ENCODE measurements around the gene ARSD. TPM values are rescaled to one million over a fixed set of nuclear protein-coding genes. Genes with fewer than 3 reads are reported as not detected.

Gene ARSD
- total RNA-seq, 1 experiment from 2014 or later, result 8.0 TPM

DNA sequence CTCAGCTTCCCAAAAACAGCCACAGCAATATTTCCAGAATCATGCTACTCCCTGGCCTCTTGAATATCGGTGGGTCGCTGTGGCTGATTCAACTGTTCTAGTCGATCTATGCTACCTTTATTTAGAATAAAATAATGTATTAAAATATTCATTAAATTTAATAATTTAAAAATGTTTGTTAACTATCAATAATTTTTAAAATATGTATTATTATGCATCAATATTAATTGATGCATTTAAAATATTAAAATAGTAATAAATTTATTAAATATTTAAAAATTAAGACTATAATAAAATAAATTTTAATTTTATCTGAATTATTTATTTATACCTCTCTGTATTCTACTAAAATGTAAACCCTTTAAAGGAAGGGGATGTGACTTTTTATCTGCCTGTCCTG is 19.0 kb downstream of the ARSD start:
- Histone ChIP-seq H3K4me3 (replicated peaks in 1 of 2; ENCODE audit: low read depth in 1 of 2, low read length in 2 of 2) (no peak overlapping the region), H3K27me3 (ENCODE audit: insufficient read depth, low read length) (no peaks in the 10 kb centered on the region), H4K20me1 (ENCODE audit: insufficient read depth) (no peaks in the 10 kb centered on the region), H3K9me2 (ENCODE audit: insufficient read depth) (no peaks in the 10 kb centered on the region), H3K4me1 (ENCODE audit: control insufficient read depth in 1 of 2, insufficient read depth in 2 of 2, low read length in 2 of 2) (no peaks in the 10 kb centered on the region), H3K9me3 (ENCODE audit: control insufficient read depth in 1 of 2, insufficient read depth in 1 of 2, low read depth in 1 of 2, low read length in 2 of 2) (no peaks in the 10 kb centered on the region), H3K27ac (ENCODE audit: low read depth, low read length) (no peak overlapping the region), H3K36me3 (ENCODE audit: control insufficient read depth in 1 of 2, insufficient read depth in 2 of 2, low read length in 2 of 2) (no peaks in the 10 kb centered on the region), H2AFZ (ENCODE audit: low read depth, low read length, poor library complexity, severe bottlenecking) (no peak overlapping the region), H3K4me2 (ENCODE audit: low read length) (no peak overlapping the region), H3K9ac (ENCODE audit: low read length) (no peak overlapping the region), H3K79me2 (ENCODE audit: insufficient read depth, low read length) (no peaks in the 10 kb centered on the region)
- no peak for ATAC-seq
- no peak for DNase-seq (ENCODE audit: low read depth, low spot score)
- no peak for TF ChIP-seq CBX3 (IDR thresholded peaks at IDR 0.05; ENCODE audit: low read depth)
- TF ChIP-seq ZNF274 (IDR thresholded peaks at IDR 0.05; ENCODE audit: low read depth, low read length), result no peak
- TF ChIP-seq, protein P1, sequence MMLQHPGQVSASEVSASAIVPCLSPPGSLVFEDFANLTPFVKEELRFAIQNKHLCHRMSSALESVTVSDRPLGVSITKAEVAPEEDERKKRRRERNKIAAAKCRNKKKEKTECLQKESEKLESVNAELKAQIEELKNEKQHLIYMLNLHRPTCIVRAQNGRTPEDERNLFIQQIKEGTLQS (IDR thresholded peaks at IDR 0.05), result no peak
- TF ChIP-seq FOSL1 (IDR thresholded peaks at IDR 0.05; ENCODE audit: low read depth), result no peak
- no peak for TF ChIP-seq ZFX (IDR thresholded peaks at IDR 0.05)
- TF ChIP-seq EGR1 (IDR thresholded peaks at IDR 0.05; ENCODE audit: low read depth), result no peak
- no peak for TF ChIP-seq POLR2AphosphoS5 (IDR thresholded peaks at IDR 0.05; ENCODE audit: low read depth, low read length)
- no peak for TF ChIP-seq POLR2A (IDR thresholded peaks at IDR 0.05; ENCODE audit: borderline replicate concordance, extremely low read depth, insufficient read depth, insufficient read length)
- TF ChIP-seq, protein P2, sequence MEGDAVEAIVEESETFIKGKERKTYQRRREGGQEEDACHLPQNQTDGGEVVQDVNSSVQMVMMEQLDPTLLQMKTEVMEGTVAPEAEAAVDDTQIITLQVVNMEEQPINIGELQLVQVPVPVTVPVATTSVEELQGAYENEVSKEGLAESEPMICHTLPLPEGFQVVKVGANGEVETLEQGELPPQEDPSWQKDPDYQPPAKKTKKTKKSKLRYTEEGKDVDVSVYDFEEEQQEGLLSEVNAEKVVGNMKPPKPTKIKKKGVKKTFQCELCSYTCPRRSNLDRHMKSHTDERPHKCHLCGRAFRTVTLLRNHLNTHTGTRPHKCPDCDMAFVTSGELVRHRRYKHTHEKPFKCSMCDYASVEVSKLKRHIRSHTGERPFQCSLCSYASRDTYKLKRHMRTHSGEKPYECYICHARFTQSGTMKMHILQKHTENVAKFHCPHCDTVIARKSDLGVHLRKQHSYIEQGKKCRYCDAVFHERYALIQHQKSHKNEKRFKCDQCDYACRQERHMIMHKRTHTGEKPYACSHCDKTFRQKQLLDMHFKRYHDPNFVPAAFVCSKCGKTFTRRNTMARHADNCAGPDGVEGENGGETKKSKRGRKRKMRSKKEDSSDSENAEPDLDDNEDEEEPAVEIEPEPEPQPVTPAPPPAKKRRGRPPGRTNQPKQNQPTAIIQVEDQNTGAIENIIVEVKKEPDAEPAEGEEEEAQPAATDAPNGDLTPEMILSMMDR (IDR thresholded peaks at IDR 0.05 in 2 of 3, conservative IDR thresholded peaks at IDR 0.05 in 1 of 3; ENCODE audit: borderline replicate concordance in 1 of 3, insufficient read depth in 1 of 3, low read depth in 2 of 3, low read length in 2 of 3), result no peak
- intact Hi-C loops (cut with micrococcal nuclease), result no loop called here
- ChIA-PET RAD21 (ENCODE audit: low non-redundant PET in 1 of 2, low total read pairs in 2 of 2, uncharacterized antibody in 2 of 2, unreplicated experiment in 2 of 2) (no interaction called here), POLR2A (no interaction called here), CTCF (no interaction called here)
- no TSS peak for BruUV-seq (replicated peaks)

DNA sequence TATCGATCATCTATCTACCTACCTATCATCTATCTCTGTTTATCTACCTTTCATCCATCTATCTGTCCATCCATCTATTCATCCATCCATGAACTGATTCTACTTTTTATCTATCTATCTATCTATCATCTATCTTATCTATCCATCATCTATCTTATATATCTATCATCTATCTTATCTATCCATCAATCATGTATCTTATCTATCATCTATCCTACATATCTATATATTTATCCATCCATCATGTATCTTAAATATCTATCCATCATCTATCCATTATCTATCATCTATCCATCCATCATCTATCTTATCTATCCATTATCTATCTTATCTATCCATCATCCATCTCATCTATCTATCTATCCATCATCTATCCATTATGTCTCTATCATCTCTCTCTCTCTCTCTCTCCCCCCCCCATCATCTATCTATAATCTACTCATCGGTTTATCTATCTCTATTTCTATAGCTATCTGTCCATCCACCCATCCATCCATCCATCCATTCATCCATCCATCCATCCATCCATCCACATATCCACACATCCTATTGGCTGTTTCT is 20.9 kb downstream of the ARSD start:
- Histone ChIP-seq H4K20me1 (ENCODE audit: insufficient read depth) (no peaks in the 10 kb centered on the region), H2AFZ (ENCODE audit: low read depth, low read length, poor library complexity, severe bottlenecking) (no peak overlapping the region), H3K27me3 (ENCODE audit: insufficient read depth, low read length) (no peaks in the 10 kb centered on the region), H3K79me2 (ENCODE audit: insufficient read depth, low read length) (no peaks in the 10 kb centered on the region), H3K4me1 (ENCODE audit: control insufficient read depth in 1 of 2, insufficient read depth in 2 of 2, low read length in 2 of 2) (no peaks in the 10 kb centered on the region), H3K9ac (ENCODE audit: low read length) (no peak overlapping the region), H3K4me3 (replicated peaks in 1 of 2; ENCODE audit: low read depth in 1 of 2, low read length in 2 of 2) (no peak overlapping the region), H3K27ac (ENCODE audit: low read depth, low read length) (no peak overlapping the region), H3K36me3 (ENCODE audit: control insufficient read depth in 1 of 2, insufficient read depth in 2 of 2, low read length in 2 of 2) (no peaks in the 10 kb centered on the region), H3K4me2 (ENCODE audit: low read length) (no peak overlapping the region), H3K9me2 (ENCODE audit: insufficient read depth) (no peaks in the 10 kb centered on the region), H3K9me3 (ENCODE audit: control insufficient read depth in 1 of 2, insufficient read depth in 1 of 2, low read depth in 1 of 2, low read length in 2 of 2) (no peaks in the 10 kb centered on the region)
- ATAC-seq (no peak), DNase-seq (ENCODE audit: low read depth, low spot score) (no peak)
- ChIA-PET POLR2A (no interaction called here), RAD21 (ENCODE audit: low non-redundant PET in 1 of 2, low total read pairs in 2 of 2, uncharacterized antibody in 2 of 2, unreplicated experiment in 2 of 2) (no interaction called here), CTCF (no interaction called here)
- no TSS peak for BruUV-seq (replicated peaks)
- intact Hi-C loops (cut with micrococcal nuclease), result no loop called here
- TF ChIP-seq, protein P2 (IDR thresholded peaks at IDR 0.05 in 2 of 3, conservative IDR thresholded peaks at IDR 0.05 in 1 of 3; ENCODE audit: borderline replicate concordance in 1 of 3, insufficient read depth in 1 of 3, low read depth in 2 of 3, low read length in 2 of 3), result no peak
- no peak for TF ChIP-seq POLR2AphosphoS5 (IDR thresholded peaks at IDR 0.05; ENCODE audit: low read depth, low read length)
- TF ChIP-seq JUND (IDR thresholded peaks at IDR 0.05), result no peak
- no peak for TF ChIP-seq ZNF274 (IDR thresholded peaks at IDR 0.05; ENCODE audit: low read depth, low read length)
- no peak for TF ChIP-seq EZH2phosphoT487 (IDR thresholded peaks at IDR 0.05; ENCODE audit: borderline replicate concordance)
- no peak for TF ChIP-seq TCF7L2 (IDR thresholded peaks at IDR 0.05; ENCODE audit: borderline replicate concordance, extremely low read depth, insufficient read depth, insufficient read length)
- TF ChIP-seq, protein P1 (IDR thresholded peaks at IDR 0.05), result no peak
- TF ChIP-seq, protein P3, sequence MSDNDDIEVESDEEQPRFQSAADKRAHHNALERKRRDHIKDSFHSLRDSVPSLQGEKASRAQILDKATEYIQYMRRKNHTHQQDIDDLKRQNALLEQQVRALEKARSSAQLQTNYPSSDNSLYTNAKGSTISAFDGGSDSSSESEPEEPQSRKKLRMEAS (IDR thresholded peaks at IDR 0.05), result no peak
- TF ChIP-seq SIN3A (IDR thresholded peaks at IDR 0.05; ENCODE audit: low read depth), result no peak
- TF ChIP-seq EZH2 (IDR thresholded peaks at IDR 0.05), result no peak
- no peak for TF ChIP-seq SP1 (IDR thresholded peaks at IDR 0.05; ENCODE audit: low read depth)
- no peak for TF ChIP-seq EGR1 (IDR thresholded peaks at IDR 0.05; ENCODE audit: low read depth)
- TF ChIP-seq ZFX (IDR thresholded peaks at IDR 0.05), result no peak

Measured in HCT116 (cell line).